DOHH2 (cell line): ENCODE results near the gene SHANK3.
A peak's percentile ranks its signal among the peaks of the same experiment; 100 is the strongest.

Experiments used
- H3F3A ChIP-seq: fragments of 200-600 bp; sonication (generic), shearing (Covaris generic); 2 replicates; pipeline ENCODE4 v1.6.0; 2016; ENCODE audit warnings: antibody characterized with exemption, mild to moderate bottlenecking; ENCODE audit not compliant: control insufficient read depth, insufficient read depth
- H3K27ac ChIP-seq: fragments of 200-600 bp; sonication (generic); 2 replicates; pipeline ENCODE4 v1.5.1; 2014; ENCODE audit warnings: low read depth, mild to moderate bottlenecking, low read length, moderate library complexity
- H3K27me3 ChIP-seq: fragments of 200-600 bp; sonication (generic); 2 replicates; pipeline ENCODE4 v1.6.1; 2014; ENCODE audit warnings: mild to moderate bottlenecking, low read length, mixed read lengths; ENCODE audit not compliant: control insufficient read depth
- H3K36me3 ChIP-seq: fragments of 200-600 bp; sonication (generic); 2 replicates; pipeline ENCODE4 v1.6.1; 2014; ENCODE audit warnings: mild to moderate bottlenecking, low read length, moderate library complexity, mixed read lengths; ENCODE audit not compliant: control insufficient read depth
- H3K4me1 ChIP-seq: fragments of 200-600 bp; sonication (generic); 2 replicates; pipeline ENCODE4 v1.6.1; 2014; ENCODE audit warnings: mild to moderate bottlenecking, low read length, mixed read lengths; ENCODE audit not compliant: control insufficient read depth
- H3K4me2 ChIP-seq: fragments of 200-600 bp; sonication (generic); 2 replicates; pipeline ENCODE4 v1.6.0; 2014; ENCODE audit warnings: mild to moderate bottlenecking, low read length, moderate library complexity
- H3K4me3 ChIP-seq: fragments of 200-600 bp; sonication (generic); 2 replicates; pipeline ENCODE4 v1.5.1; 2014; ENCODE audit warnings: mild to moderate bottlenecking, low read length, mixed read lengths
- H3K79me2 ChIP-seq: fragments of 200-600 bp; sonication (generic); 2 replicates; pipeline ENCODE4 v1.6.1; 2014; ENCODE audit warnings: mild to moderate bottlenecking, low read length, mixed read lengths; ENCODE audit not compliant: control insufficient read depth
- H3K9me2 ChIP-seq: fragments of 200-600 bp; sonication (generic); replicated peaks from 2 replicates; pipeline ENCODE4 v1.6.1; 2014; ENCODE audit warnings: mild to moderate bottlenecking, low read length, mixed read lengths; ENCODE audit not compliant: control insufficient read depth
- H3K9me3 ChIP-seq: fragments of 200-600 bp; sonication (generic); 2 replicates; pipeline ENCODE4 v1.6.1; 2014; ENCODE audit warnings: antibody characterized with exemption, low read length, mixed read lengths; ENCODE audit not compliant: control insufficient read depth, insufficient read depth
- H4K20me1 ChIP-seq: fragments of 200-600 bp; sonication (generic); 2 replicates; pipeline ENCODE4 v1.6.0; 2014; ENCODE audit warnings: low read depth, mild to moderate bottlenecking, antibody characterized with exemption, low read length, moderate library complexity; ENCODE audit not compliant: control insufficient read depth, insufficient read depth
- EZH2phosphoT487 ChIP-seq: fragments of 200-600 bp; sonication (generic); IDR thresholded peaks from 2 replicates; pipeline ENCODE4 v1.6.1; 2017; ENCODE audit warnings: borderline replicate concordance, mild to moderate bottlenecking, antibody characterized with exemption, low read length, moderate library complexity, mixed read lengths
- TF ChIP-seq, protein P1 (sequence below): fragments of 200-600 bp; sonication (generic); IDR thresholded peaks from one replicate; pipeline ENCODE4 v1.5.1; 2014; ENCODE audit warnings: antibody characterized with exemption, mild to moderate bottlenecking, low read depth, low read length; ENCODE audit not compliant: poor library complexity, severe bottlenecking

SHANK3 gene

DNA sequence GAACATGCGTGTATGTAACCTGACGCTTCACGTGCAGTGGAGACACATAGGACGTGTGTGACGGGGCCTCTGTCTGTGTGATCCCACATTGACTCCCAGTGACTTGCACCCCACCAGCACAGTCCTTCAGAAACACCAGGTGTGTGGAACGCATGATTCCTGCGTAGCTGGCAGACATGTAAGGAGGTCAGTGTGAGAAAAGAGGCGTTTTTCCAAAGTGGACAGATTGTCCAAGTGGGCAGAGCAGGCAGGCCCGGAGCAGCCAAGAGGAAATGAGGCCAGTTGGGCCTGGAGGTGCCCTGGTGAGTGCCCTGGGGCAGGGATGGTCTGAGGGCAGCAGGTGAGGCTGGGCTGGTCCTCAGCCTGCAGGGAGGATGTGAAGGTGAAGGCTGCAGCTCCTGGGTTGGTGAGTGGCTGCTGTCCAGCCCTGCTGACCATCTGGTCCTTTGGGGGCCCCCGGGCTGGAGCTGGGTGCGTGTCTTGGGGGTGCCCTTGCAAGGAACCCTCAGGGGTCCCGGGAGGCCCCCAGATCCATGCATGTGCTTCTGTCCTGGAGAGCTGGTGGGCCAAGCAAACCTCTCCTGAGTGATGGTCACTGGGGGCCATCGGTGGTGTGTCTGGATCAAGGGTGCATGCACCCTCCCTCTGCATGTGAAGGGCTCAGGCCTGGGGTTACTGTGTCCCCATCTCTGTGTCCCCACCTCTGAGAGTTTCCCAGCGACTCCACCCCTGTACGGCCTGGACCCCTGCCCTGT lies 26.6 kb downstream of the SHANK3 start:
- no peaks in the 10 kb centered on the region for H3K9me2 ChIP-seq
- no peak overlapping the region for H3K4me2 ChIP-seq
- no peaks in the 10 kb centered on the region for H3K9me3 ChIP-seq
- no peaks in the 10 kb centered on the region for H4K20me1 ChIP-seq
- no peaks in the 10 kb centered on the region for H3F3A ChIP-seq
- H3K36me3 ChIP-seq, result no peaks in the 10 kb centered on the region
- 0 out of 2 replicates have a peak, but pooled peaks cover 2% of the 10 kb centered on the region for H3K27me3 ChIP-seq
- TF ChIP-seq, protein P1, sequence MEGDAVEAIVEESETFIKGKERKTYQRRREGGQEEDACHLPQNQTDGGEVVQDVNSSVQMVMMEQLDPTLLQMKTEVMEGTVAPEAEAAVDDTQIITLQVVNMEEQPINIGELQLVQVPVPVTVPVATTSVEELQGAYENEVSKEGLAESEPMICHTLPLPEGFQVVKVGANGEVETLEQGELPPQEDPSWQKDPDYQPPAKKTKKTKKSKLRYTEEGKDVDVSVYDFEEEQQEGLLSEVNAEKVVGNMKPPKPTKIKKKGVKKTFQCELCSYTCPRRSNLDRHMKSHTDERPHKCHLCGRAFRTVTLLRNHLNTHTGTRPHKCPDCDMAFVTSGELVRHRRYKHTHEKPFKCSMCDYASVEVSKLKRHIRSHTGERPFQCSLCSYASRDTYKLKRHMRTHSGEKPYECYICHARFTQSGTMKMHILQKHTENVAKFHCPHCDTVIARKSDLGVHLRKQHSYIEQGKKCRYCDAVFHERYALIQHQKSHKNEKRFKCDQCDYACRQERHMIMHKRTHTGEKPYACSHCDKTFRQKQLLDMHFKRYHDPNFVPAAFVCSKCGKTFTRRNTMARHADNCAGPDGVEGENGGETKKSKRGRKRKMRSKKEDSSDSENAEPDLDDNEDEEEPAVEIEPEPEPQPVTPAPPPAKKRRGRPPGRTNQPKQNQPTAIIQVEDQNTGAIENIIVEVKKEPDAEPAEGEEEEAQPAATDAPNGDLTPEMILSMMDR, result no peak
- no peak for TF ChIP-seq EZH2phosphoT487
- H3K4me3 ChIP-seq, result no peak overlapping the region
- no peak overlapping the region for H3K27ac ChIP-seq
- no peaks in the 10 kb centered on the region for H3K79me2 ChIP-seq
- no peaks in the 10 kb centered on the region for H3K4me1 ChIP-seq

- Histone ChIP-seq H3K27me3 (no peaks in the 10 kb centered on the region), H3K9me3 (no peaks in the 10 kb centered on the region), H3K4me1 (no peaks in the 10 kb centered on the region), H3K79me2 (no peaks in the 10 kb centered on the region), H4K20me1 (no peaks in the 10 kb centered on the region), H3K27ac (no peak overlapping the region), H3K4me3 (no peak overlapping the region), H3K9me2 (no peaks in the 10 kb centered on the region), H3K36me3 (no peaks in the 10 kb centered on the region), H3K4me2 (no peak overlapping the region), H3F3A (no peaks in the 10 kb centered on the region)
- TF ChIP-seq, protein P1, result peak; percentile 58
- TF ChIP-seq EZH2phosphoT487, result no peak
Measured at GRCh38 chr22:50699756-50700386, 27.2 kb downstream of the SHANK3 start.

- no peaks in the 10 kb centered on the region for H3K4me1 ChIP-seq
- H3K79me2 ChIP-seq, result no peaks in the 10 kb centered on the region
- H3K9me3 ChIP-seq, result no peaks in the 10 kb centered on the region
- H3K27me3 ChIP-seq, result no peaks in the 10 kb centered on the region
- no peaks in the 10 kb centered on the region for H3K36me3 ChIP-seq
- no peak overlapping the region for H3K4me3 ChIP-seq
- H3F3A ChIP-seq, result no peaks in the 10 kb centered on the region
- H3K9me2 ChIP-seq, result no peaks in the 10 kb centered on the region
- no peaks in the 10 kb centered on the region for H4K20me1 ChIP-seq
- H3K4me2 ChIP-seq, result no peak overlapping the region
- TF ChIP-seq, protein P1, result no peak
- no peak for TF ChIP-seq EZH2phosphoT487
- H3K27ac ChIP-seq, result no peak overlapping the region
Measured at GRCh38 chr22:50700387-50701075, 27.9 kb downstream of the SHANK3 start.
